Mucosa of descending colon (tissue), 3 donors: ENCODE results near the gene GOT2. TPM values are rescaled to one million over a fixed set of nuclear protein-coding genes. Genes with fewer than 3 reads are reported as not detected.
"Not testable (repeated sequence)": the region's sequence is repeated elsewhere in the genome, so short reads cannot be mapped to it uniquely, and the experiment has no call there.

Experiments used
- ATAC-seq: fragments of 200-7000 bp; cut with Tn5 transposase; one replicate; pipeline ENCODE4 v1.9.1; 2020; ENCODE audit warnings: mild to moderate bottlenecking, moderate library complexity
- DNase-seq, 3 donors: peaks; one replicate each; pipeline ENCODE4 v3.0.0-alpha.2; 2020
- H3K36me3 ChIP-seq: fragments of 200-600 bp; one replicate; pipeline ENCODE4 v1.8.0; 2021; ENCODE audit warnings: low read depth, mild to moderate bottlenecking
- H3K4me1 ChIP-seq: fragments of 200-600 bp; one replicate; pipeline ENCODE4 v1.8.0; 2021; ENCODE audit warnings: low read depth, mild to moderate bottlenecking
- H3K4me3 ChIP-seq: fragments of 200-600 bp; one replicate; pipeline ENCODE4 v1.8.0; 2021; ENCODE audit warnings: mild to moderate bottlenecking
- H3K9me3 ChIP-seq: fragments of 200-600 bp; one replicate; pipeline ENCODE4 v1.8.0; 2021; ENCODE audit warnings: mild to moderate bottlenecking
- CTCF ChIP-seq: fragments of 200-600 bp; IDR thresholded peaks from one replicate; pipeline ENCODE4 v1.8.0; 2022; ENCODE audit warnings: antibody characterized with exemption, mild to moderate bottlenecking
- intact Hi-C, 2 donors: fragments of 100-400 bp; cut with DNase I in 1 of 2; cut with micrococcal nuclease in 1 of 2; formaldehyde crosslinking; loops; one replicate each; pipeline versions ENCODE4 v1.11.0 to v1.11.1; 2022; cut with DNase I, micrococcal nuclease
- long read RNA-seq, 2 donors: library from polyadenylated mRNA; unstranded; transcript quantifications; one replicate each; pipeline ENCODE4 v2.0.0, GENCODE V29; 2019 to 2021
- total RNA-seq, 3 donors: library from RNA; stranded (reverse); fragmentation: NEBNext Ultra II Directional in 2 of 3; extraction: Animal tissue kit (Norgen Biotek cat#: 25700) in 2 of 3; gene quantifications; one replicate each; pipeline versions ENCODE4 v1.2.1 to v1.2.4, GENCODE V29; 2021 to 2023
- donor health status: DM: no; HTN: no; CAD: no; lungs with moderate emphysema.
- donor health status: DM: no; HTN: no; CAD: no.
- donor health status: DM: no; HTN: yes; CAD: no.

The GOT2 gene
- 100 to 1,000 TPM in 2 of 3 donors, 10 to 100 TPM in 1; 95.0 to 120 (median 116) TPM for total RNA-seq
- long read RNA-seq, donor 1, transcript GOT2-201 (10 exons, 2,462 nt): major isoform, 122 of 131 reads
- long read RNA-seq, donor 1, partial matches to known transcripts: 6 of 131 reads
- long read RNA-seq, donor 1, other reads (novel, unspliced or antisense): 1 of 131 reads
- long read RNA-seq, donor 2, transcript GOT2-201 (10 exons, 2,462 nt): major isoform, 73 of 87 reads
- long read RNA-seq, donor 2, partial matches to known transcripts: 11 of 87 reads
- long read RNA-seq, donor 2, other reads (novel, unspliced or antisense): 3 of 87 reads

GRCh38 chr16:58733671-58734458 is at the start of gene GOT2:
TSS of gene GOT2 (minus strand) at chr16:58734316. CDS start at chr16:58734228, 88 bp downstream.
- peak; percentile 92 for TF ChIP-seq CTCF
- ATAC-seq: peak; percentile 98
- intact Hi-C loops: no loop called here

GRCh38 chr16:58779291-58779690 is 45.2 kb upstream of the GOT2 start:
- ATAC-seq, H3K9me3 ChIP-seq, DNase-seq, H3K36me3 ChIP-seq, H3K4me3 ChIP-seq, H3K4me1 ChIP-seq, intact Hi-C loops: not testable (repeated sequence)

More at GRCh38 chr16:58733671-58734458, at the start of gene GOT2:
- Histone ChIP-seq H3K4me3 (peak within 1 kb of the TSS; percentile 71), H3K4me1 (peaks cover 17% of the 10 kb centered on the region), H3K36me3 (no peaks in the 10 kb centered on the region), H3K9me3 (no peaks in the 10 kb centered on the region)
- peak; percentile 87 to 92 (median 87) for DNase-seq

- TF ChIP-seq CTCF: no peak
- H3K4me1 ChIP-seq: no peaks in the 10 kb centered on the region
- DNase-seq (no peak), ATAC-seq (no peak)
- no peak overlapping the region for H3K4me3 ChIP-seq
- intact Hi-C loops: no loop called here
- no peaks in the 10 kb centered on the region for H3K9me3 ChIP-seq
- H3K36me3 ChIP-seq: no peaks in the 10 kb centered on the region
Observed at GRCh38 chr16:58773870-58774269, 39.8 kb upstream of the GOT2 start.

- DNase-seq (no peak), ATAC-seq (no peak)
- TF ChIP-seq CTCF: no peak
- H3K4me1 ChIP-seq: no peaks in the 10 kb centered on the region
- no peaks in the 10 kb centered on the region for H3K9me3 ChIP-seq
- no peak overlapping the region for H3K4me3 ChIP-seq
- H3K36me3 ChIP-seq: no peaks in the 10 kb centered on the region
- intact Hi-C loops: no loop called here
Observed at GRCh38 chr16:58768145-58768544, 34.0 kb upstream of the GOT2 start.

- intact Hi-C loops: no loop called here
- Histone ChIP-seq H3K36me3 (no peaks in the 10 kb centered on the region), H3K9me3 (no peaks in the 10 kb centered on the region), H3K4me3 (no peak overlapping the region), H3K4me1 (no peaks in the 10 kb centered on the region)
- TF ChIP-seq CTCF: no peak
- DNase-seq (no peak), ATAC-seq (no peak)
Observed at GRCh38 chr16:58767581-58767980, 33.5 kb upstream of the GOT2 start.
